HG03196 (cell line): Measurements from ENCODE around the gene TANC1.

ENCODE experiments used
- ATAC-seq: cut with Tn5 transposase; IDR thresholded peaks from one replicate; pipeline ENCODE4 v1.9.1; 2021; ENCODE audit not compliant: unreplicated experiment

The TANC1 gene

GRCh38 chr2:159153951-159154350 lies 185.5 kb downstream of the TANC1 start:
- no peak for ATAC-seq

- no peak for ATAC-seq
Measured at GRCh38 chr2:159154366-159154765, 185.9 kb downstream of the TANC1 start.

- ATAC-seq = no peak
Measured at GRCh38 chr2:159155320-159155719, 186.9 kb downstream of the TANC1 start.

- ATAC-seq = no peak
Measured at GRCh38 chr2:159155791-159156190, 187.4 kb downstream of the TANC1 start.

- no peak for ATAC-seq
Measured at GRCh38 chr2:159156834-159157233, 188.4 kb downstream of the TANC1 start.

GRCh38 chr2:159157361-159158209 lies 189.1 kb downstream of the TANC1 start:
- no peak for ATAC-seq

- ATAC-seq = no peak
Measured at GRCh38 chr2:159160412-159160811, 192.0 kb downstream of the TANC1 start.

GRCh38 chr2:159160954-159161353 lies 192.5 kb downstream of the TANC1 start:
- ATAC-seq = no peak

GRCh38 chr2:159163930-159164329 lies 195.5 kb downstream of the TANC1 start:
- ATAC-seq = no peak

- ATAC-seq = no peak
Measured at GRCh38 chr2:159164457-159164911, 196.0 kb downstream of the TANC1 start.

GRCh38 chr2:159165048-159165447 lies 196.6 kb downstream of the TANC1 start:
- no peak for ATAC-seq

DNA sequence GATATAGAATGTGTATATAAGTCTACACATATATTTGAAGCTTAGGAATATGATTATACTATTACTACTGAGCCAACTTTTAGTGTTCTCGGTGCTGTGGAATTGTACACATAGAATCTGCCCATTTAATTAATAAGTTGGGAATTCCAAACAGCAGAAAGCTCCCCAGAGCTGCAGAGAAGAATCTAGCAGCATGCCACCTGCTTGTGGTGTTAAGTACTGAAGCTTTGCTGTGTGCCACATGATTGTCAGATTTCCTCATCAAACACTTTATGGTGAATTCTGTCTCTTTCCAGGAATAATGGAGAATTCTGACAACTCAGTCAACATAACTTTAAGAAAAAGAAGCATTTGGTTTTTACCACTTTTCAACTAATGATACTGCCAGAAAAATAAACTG lies 200.3 kb downstream of the TANC1 start:
- no peak for ATAC-seq

DNA sequence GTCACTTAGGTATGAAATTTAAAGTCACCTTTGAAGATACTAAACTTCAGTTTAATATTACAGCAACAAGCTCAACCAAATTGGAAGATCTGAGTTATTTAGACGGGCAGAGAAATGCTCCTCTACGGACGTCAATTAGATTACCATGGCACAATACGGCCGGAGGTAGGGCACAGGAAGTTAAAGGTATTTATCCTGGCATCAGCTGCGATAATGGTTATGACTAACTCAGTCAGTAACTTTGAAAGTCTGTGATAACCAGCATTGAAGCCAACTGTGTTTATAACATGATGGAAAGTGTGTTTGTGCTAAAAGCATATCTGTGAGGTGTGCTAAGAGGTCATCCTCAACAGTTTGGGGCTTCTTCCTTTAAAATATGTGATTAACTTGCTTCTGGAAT lies 200.7 kb downstream of the TANC1 start:
- no peak for ATAC-seq

DNA sequence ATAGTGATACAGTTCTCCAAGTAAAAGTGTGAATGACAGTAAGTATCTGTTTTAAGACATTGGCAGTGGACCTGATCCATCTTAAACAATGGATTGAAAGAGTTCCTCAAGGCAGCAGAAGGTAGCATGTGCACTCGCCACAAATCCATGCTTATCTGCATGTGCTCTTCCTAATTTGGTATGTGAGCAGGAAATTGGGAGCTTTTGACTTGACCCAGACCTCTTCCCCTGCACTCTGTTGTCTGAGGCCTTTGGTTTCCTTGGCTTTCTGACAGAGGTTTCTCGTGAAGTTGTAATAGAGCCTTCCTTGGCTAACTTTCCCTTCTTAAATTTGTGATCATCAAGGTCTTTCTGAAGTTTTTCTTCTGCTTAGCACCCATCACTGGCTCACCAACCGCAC lies 204.0 kb downstream of the TANC1 start:
- no peak for ATAC-seq

DNA sequence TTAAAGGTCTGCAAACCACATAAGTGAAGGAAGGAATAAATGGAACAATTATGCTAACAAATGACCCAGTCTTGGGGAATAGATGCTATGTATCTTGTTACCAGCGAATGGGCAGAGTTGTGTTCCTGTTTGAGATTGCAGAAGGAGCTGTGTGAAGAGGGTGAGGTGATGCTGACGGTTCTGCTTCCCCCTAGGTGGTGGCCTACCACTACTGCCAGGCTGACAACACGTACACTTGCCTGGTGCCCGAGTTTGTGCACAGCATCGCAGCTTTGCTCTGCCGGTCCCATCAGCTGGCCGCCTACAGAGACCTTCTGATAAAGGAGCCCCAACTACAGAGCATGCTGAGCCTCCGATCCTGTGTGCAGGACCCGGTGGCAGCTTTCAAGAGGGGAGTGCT lies 206.3 kb downstream of the TANC1 start:
- no peak for ATAC-seq

- no peak for ATAC-seq
Measured at GRCh38 chr2:159175182-159175581, 206.7 kb downstream of the TANC1 start.

DNA sequence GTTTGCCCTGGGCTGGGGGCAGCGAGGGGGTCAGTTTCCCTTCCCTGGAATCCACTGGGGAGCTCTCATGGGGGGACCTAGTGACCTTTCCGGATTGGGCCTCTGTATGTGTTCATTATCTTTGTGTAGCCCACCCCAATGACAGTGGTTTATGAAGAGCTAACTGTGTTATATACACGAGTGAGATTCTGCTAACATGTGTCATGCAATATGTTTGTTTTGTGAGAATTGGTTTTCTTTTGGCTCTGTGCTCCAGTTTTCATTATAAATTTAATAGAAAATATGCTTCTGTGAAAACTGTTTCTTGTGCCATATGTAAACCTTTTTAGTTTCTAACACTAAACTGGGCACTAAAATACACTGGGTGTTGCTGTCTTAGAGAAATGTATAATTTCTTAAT lies 207.5 kb downstream of the TANC1 start:
- ATAC-seq = no peak

DNA sequence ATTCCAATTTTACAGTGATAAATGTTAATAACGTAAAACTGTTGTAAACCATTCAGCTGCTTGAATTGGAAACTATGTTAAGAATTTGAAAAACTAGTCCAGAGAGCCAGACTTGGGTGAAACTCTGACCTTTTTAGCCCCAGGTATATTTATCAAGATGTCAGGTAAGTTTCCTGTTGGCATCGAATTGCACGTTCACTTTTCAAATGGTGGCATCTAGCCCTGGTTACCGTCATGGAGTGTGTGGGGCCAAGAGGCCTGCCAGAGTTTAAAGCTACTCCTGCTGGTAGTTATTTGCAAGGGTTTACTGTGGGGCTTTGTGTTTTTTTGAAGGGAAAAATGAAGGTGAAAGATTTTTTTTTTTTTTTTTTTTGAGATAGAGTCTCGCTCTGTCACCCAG lies 208.1 kb downstream of the TANC1 start:
- ATAC-seq = no peak

DNA sequence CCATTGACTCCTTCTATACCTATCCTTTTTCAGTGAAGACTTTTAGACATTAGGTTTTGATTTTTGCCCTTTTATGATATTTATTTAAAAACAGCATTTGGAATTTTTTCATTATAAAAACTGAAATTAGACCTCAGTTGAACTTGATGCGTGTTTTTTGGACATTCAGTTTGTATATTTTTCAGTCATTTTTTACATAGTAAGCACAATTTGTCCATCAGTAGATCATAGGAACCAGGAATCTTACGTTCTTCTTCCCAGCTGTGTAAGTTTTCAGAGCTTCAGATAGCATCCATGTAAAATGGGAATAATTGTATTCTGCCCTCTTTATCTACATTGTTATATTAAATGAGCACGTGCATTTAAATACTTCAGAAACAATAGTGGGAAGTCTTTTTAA lies 208.9 kb downstream of the TANC1 start:
- ATAC-seq = no peak

- no peak for ATAC-seq
Measured at GRCh38 chr2:159177957-159178356, 209.5 kb downstream of the TANC1 start.

DNA sequence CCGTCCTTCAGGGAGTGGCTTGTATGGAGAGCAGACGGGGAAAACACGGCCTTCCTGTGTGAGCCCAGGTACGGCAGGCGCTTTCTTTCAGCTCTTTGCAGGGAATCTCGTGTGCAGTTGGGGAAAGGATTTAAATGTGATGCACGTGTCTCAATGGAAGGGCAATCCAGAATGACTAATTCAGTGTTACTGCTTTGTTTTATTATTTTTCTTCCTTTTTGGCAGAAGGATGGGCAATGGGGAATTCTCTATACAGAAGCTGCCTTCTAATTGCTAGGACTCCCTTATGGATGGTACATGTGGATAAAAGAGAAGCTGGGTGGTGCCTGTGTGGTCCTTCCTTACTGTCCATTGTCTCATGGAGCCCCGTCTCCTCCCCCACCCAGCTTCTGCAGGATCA lies 210.7 kb downstream of the TANC1 start:
- no peak for ATAC-seq

GRCh38 chr2:159179696-159180095 lies 211.3 kb downstream of the TANC1 start:
- no peak for ATAC-seq

GRCh38 chr2:159183346-159183745 lies 214.9 kb downstream of the TANC1 start:
- ATAC-seq = no peak
